T-helper 17 cell (primary cell): ENCODE measurements around the gene COPG2. TPM values are rescaled to one million over a fixed set of nuclear protein-coding genes. Genes with fewer than 3 reads are reported as not detected.

ENCODE experiments used
- total RNA-seq, 4 donors: library from RNA in 2 of 4; stranded (reverse) in 2 of 4; gene quantifications; one replicate each; pipeline ENCODE4 v1.2.3 and lab custom pipeline; 2022 to 2026

COPG2 gene
- total RNA-seq, 2 donors from 2014 or later = 7.6 to 8.7 TPM

Other genes with a start within 250 kb of the COPG2 start
- 1 to 10 TPM; 3.2 to 6.0 TPM for gene CEP41, start 227.7 kb downstream of the COPG2 start, total RNA-seq
- gene MEST, start 176.7 kb downstream of the COPG2 start, total RNA-seq = 1 to 10 TPM; 4.6 to 5.1 TPM
- not detected for gene TSGA13, start 17.8 kb upstream of the COPG2 start, total RNA-seq
- not detected for gene KLF14, start 65.5 kb upstream of the COPG2 start, total RNA-seq